Activated CD8-positive, alpha-beta T cell treated with anti-CD3 and anti-CD28 coated beads for 36 hours (primary cell): ENCODE results near the gene GALNT17. TPM values are rescaled to one million over a fixed set of nuclear protein-coding genes. Genes with fewer than 3 reads are reported as not detected.

Experiments used
- ATAC-seq: fragments of 200-7000 bp; cut with Tn5 transposase; one replicate; pipeline ENCODE4 v1.10.0; 2021; ENCODE audit warnings: mild to moderate bottlenecking, moderate library complexity
- CTCF ChIA-PET: fragments of 350-600 bp; sonication (Branson Sonifier 250); formaldehyde crosslinking; loops from one replicate; lab custom pipeline; 2021; ENCODE audit warnings: antibody characterized with exemption; lab: Charles Lee
- POLR2A ChIA-PET: fragments of 350-600 bp; sonication (Branson Sonifier 250); formaldehyde crosslinking; loops from one replicate; lab custom pipeline; 2021; ENCODE audit warnings: antibody characterized with exemption; lab: Charles Lee
- DNase-seq: peaks from one replicate; pipeline ENCODE4 v3.0.0-alpha.2; 2020
- H3K27ac Mint-ChIP-seq: one replicate; pipeline ENCODE4 v1.8.0; 2021; ENCODE audit warnings: mild to moderate bottlenecking, mixed read lengths
- H3K27me3 Mint-ChIP-seq: one replicate; pipeline ENCODE4 v1.8.0; 2021; ENCODE audit warnings: mixed read lengths
- H3K36me3 Mint-ChIP-seq: one replicate; pipeline ENCODE4 v1.8.0; 2021; ENCODE audit warnings: low read depth, mixed read lengths
- H3K4me1 Mint-ChIP-seq: one replicate; pipeline ENCODE4 v1.8.0; 2021; ENCODE audit warnings: low read depth, mixed read lengths
- H3K4me3 Mint-ChIP-seq: one replicate; pipeline ENCODE4 v1.8.0; 2021; ENCODE audit warnings: mild to moderate bottlenecking, moderate library complexity, mixed read lengths
- H3K9me3 Mint-ChIP-seq: one replicate; pipeline ENCODE4 v1.8.0; 2021; ENCODE audit warnings: mixed read lengths
- CTCF ChIP-seq: fragments of 200-600 bp; IDR thresholded peaks from one replicate; pipeline ENCODE4 v1.8.0; 2022; ENCODE audit warnings: antibody characterized with exemption, mild to moderate bottlenecking
- intact Hi-C: fragments of 100-400 bp; cut with micrococcal nuclease; formaldehyde crosslinking; loops from one replicate; pipeline ENCODE4 v1.10.0; 2022
- total RNA-seq, 2 experiments: library from RNA; stranded (reverse); gene quantifications; one replicate each; pipeline ENCODE4 v1.2.3, GENCODE V29; 2021

Gene GALNT17
- total RNA-seq, 2 experiments from 2014 or later, result not detected

- peaks cover 21% of the 10 kb centered on the region for H3K9me3 Mint-ChIP-seq
- no peak for ATAC-seq
- TF ChIP-seq CTCF, result no peak
- H3K4me3 Mint-ChIP-seq, result no peak overlapping the region
- no peak for DNase-seq
- CTCF ChIA-PET, result no interaction called here
- POLR2A ChIA-PET, result no interaction called here
- no peaks in the 10 kb centered on the region for H3K4me1 Mint-ChIP-seq
- H3K36me3 Mint-ChIP-seq, result no peaks in the 10 kb centered on the region
- intact Hi-C loops, result no loop called here
- H3K27ac Mint-ChIP-seq, result no peak overlapping the region
- H3K27me3 Mint-ChIP-seq, result no peaks in the 10 kb centered on the region
These were observed 517.9 kb downstream of the GALNT17 start for GRCh38 chr7:71649812-71650211.

GRCh38 chr7:71650653-71651337 lies 518.9 kb downstream of the GALNT17 start:
- no peak for ATAC-seq

GRCh38 chr7:71652510-71652909 lies 520.6 kb downstream of the GALNT17 start:
- Mint-ChIP-seq H3K27ac (no peak overlapping the region), H3K9me3 (peaks cover 11% of the 10 kb centered on the region), H3K4me3 (no peak overlapping the region), H3K4me1 (no peaks in the 10 kb centered on the region), H3K27me3 (no peaks in the 10 kb centered on the region), H3K36me3 (no peaks in the 10 kb centered on the region)
- DNase-seq, result no peak
- CTCF ChIA-PET, result no interaction called here
- intact Hi-C loops, result no loop called here
- no peak for ATAC-seq
- POLR2A ChIA-PET, result no interaction called here
- TF ChIP-seq CTCF, result no peak

More at GRCh38 chr7:71650653-71651337, 518.9 kb downstream of the GALNT17 start:
- ChIA-PET CTCF (no interaction called here), POLR2A (no interaction called here)
- Mint-ChIP-seq H3K4me3 (no peak overlapping the region), H3K4me1 (no peaks in the 10 kb centered on the region), H3K27ac (no peak overlapping the region), H3K9me3 (peaks cover 13% of the 10 kb centered on the region), H3K27me3 (no peaks in the 10 kb centered on the region), H3K36me3 (no peaks in the 10 kb centered on the region)
- no peak for DNase-seq
- TF ChIP-seq CTCF, result no peak
- intact Hi-C loops, result no loop called here

- CTCF ChIA-PET, result no interaction called here
- intact Hi-C loops, result no loop called here
- ATAC-seq, result no peak
- no peaks in the 10 kb centered on the region for H3K27me3 Mint-ChIP-seq
- no peak overlapping the region for H3K4me3 Mint-ChIP-seq
- no peaks in the 10 kb centered on the region for H3K36me3 Mint-ChIP-seq
- POLR2A ChIA-PET, result no interaction called here
- H3K27ac Mint-ChIP-seq, result no peak overlapping the region
- no peaks in the 10 kb centered on the region for H3K4me1 Mint-ChIP-seq
- no peak for DNase-seq
- peaks cover 7% of the 10 kb centered on the region for H3K9me3 Mint-ChIP-seq
- TF ChIP-seq CTCF, result no peak
These were observed 525.4 kb downstream of the GALNT17 start for GRCh38 chr7:71657386-71657785.

- ChIA-PET CTCF (no interaction called here), POLR2A (no interaction called here)
- Mint-ChIP-seq H3K9me3 (peaks cover 9% of the 10 kb centered on the region), H3K36me3 (no peaks in the 10 kb centered on the region), H3K4me1 (no peaks in the 10 kb centered on the region), H3K27me3 (no peaks in the 10 kb centered on the region), H3K4me3 (no peak overlapping the region), H3K27ac (no peak overlapping the region)
- intact Hi-C loops, result no loop called here
- DNase-seq, result no peak
- no peak for TF ChIP-seq CTCF
- no peak for ATAC-seq
These were observed 527.7 kb downstream of the GALNT17 start for GRCh38 chr7:71659622-71660021.
